Neural crest cell (in vitro differentiated cells): ENCODE data around the gene CIPC. TPM values are rescaled to one million over a fixed set of nuclear protein-coding genes. Genes with fewer than 3 reads are reported as not detected.

Experiments
- DNase-seq: peaks from one replicate; pipeline ENCODE4 v3.0.0; 2021; ENCODE audit warnings: low read depth, mixed read lengths, low spot score
- H3K27ac Mint-ChIP-seq: one replicate; pipeline ENCODE4 v1.8.0; 2021; ENCODE audit warnings: mild to moderate bottlenecking, mixed read lengths; ENCODE audit not compliant: unreplicated experiment
- H3K27me3 Mint-ChIP-seq: 2 replicates; pipeline ENCODE4 v1.8.0; 2021; ENCODE audit warnings: low read depth, mild to moderate bottlenecking, mixed read lengths
- H3K36me3 Mint-ChIP-seq: 2 replicates; pipeline ENCODE4 v1.8.0; 2021; ENCODE audit warnings: low read depth, mild to moderate bottlenecking, mixed read lengths
- H3K4me1 Mint-ChIP-seq: 2 replicates; pipeline ENCODE4 v1.8.0; 2021; ENCODE audit warnings: mixed read lengths
- H3K4me3 Mint-ChIP-seq: one replicate; pipeline ENCODE4 v1.8.0; 2021; ENCODE audit warnings: mild to moderate bottlenecking, mixed read lengths
- H3K9me3 Mint-ChIP-seq: 2 replicates; pipeline ENCODE4 v1.8.0; 2021; ENCODE audit warnings: mixed read lengths
- total RNA-seq: library from RNA; stranded (reverse); gene quantifications from 2 replicates; pipeline ENCODE4 v1.2.1, GENCODE V29; 2021
- TF ChIP-seq, protein P1 (sequence below): fragments of 200-600 bp; sonication (generic); conservative IDR thresholded peaks from 2 replicates; pipeline ENCODE4 v1.5.0; 2021; ENCODE audit warnings: antibody characterized with exemption, mild to moderate bottlenecking

The CIPC gene
- total RNA-seq, 1 donor from 2014 or later, result 28.7 TPM

DNA sequence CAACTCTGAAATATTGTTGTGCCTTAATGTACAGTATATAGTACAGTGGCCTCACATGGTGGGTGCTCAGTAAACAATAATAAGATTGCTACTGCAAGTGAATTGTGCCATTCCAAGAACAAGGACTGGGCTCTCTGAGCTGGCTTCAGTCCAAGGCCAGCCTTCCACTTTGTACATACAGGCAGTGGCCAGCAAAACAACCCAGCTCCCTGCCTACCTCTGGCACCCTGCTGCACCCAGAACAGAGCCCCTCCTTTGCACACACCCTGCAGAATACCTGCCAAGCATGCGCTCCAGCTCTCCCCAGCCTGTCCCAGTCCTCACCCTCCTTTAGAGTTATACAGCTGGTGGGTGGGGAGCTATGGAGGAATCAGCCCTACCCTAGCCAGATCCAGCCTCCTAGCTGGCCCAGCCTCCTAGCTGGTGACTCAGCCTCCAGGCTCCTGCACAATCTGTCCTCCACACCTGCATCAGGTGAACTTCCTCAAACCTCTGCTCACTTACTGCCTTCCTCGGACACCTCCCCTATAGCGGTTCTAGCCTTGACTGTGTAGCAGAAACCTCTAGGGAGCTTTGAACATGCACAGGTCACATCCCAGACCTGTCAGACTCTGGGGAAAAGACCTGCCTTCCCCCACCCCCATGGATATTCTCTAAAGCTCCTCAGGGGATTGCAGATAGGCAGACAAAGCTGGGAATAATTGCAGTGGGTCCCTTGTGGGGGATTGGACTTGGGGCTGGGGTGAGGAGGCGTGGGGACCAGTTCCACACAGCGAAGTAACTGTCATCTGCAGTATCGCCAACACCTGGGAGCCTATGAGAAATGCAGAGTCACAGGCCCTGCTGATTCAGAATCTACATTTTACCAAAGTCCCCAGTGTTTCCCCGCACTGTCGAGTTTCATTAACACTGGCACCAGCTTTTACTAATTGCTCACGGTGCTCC lies 25.6 kb downstream of the CIPC start:
- H3K36me3 Mint-ChIP-seq, result no peaks in the 10 kb centered on the region
- no peak overlapping the region for H3K27ac Mint-ChIP-seq
- peaks cover 31% of the 10 kb centered on the region for H3K4me1 Mint-ChIP-seq

DNA sequence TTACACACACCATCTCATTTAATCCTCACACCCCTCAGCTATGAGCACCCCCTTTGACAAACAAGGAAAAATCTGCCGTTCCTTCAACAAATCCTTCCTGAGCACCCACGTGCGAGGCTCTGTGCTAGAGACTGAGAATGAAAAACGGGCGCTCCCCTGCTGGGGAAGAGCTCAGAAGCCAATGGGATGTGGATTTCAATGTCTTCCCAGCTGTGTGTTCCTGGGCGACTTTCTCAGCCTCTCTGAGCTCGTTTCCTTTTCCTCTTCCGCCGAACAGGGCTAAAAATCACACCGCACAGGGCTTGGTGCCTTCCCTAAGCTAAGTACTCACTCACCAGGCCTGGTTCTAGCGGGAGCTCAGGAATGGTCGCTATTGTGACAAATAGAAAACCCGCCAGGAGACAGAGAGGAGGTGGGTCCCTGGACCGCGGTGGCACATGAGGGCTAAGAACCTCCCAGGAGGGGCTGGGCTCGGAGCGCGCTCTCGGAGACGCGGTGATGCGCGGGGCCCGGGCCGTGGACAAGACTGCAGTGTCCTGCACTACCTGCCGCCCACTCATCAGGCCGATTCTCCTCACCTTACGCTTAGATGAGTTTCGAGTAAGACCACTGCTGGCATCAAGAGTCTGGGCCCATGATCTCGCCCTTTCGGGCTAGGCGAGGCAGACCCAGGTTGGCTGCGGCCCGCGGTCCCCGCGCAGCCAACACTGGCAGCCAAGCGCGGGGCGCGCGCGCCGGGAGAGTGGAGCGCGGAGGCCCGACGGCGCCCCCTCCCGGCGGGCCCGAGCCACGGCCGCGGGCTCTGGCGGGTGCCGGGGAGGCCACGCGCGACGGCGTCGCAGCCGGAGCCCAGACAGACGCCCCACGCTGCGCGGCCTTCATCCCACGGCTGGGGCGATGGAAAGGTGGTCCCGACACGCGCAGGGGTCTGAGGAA lies 26.6 kb downstream of the CIPC start:
- Mint-ChIP-seq H3K4me3 (peak overlapping the region; percentile 80), H3K4me1 (peaks cover 31% of the 10 kb centered on the region), H3K27me3 (peaks cover 36% of the 10 kb centered on the region), H3K9me3 (no peaks in the 10 kb centered on the region), H3K27ac (no peak overlapping the region), H3K36me3 (no peaks in the 10 kb centered on the region)
- peak; percentile 53 for DNase-seq
- TF ChIP-seq, protein P1, sequence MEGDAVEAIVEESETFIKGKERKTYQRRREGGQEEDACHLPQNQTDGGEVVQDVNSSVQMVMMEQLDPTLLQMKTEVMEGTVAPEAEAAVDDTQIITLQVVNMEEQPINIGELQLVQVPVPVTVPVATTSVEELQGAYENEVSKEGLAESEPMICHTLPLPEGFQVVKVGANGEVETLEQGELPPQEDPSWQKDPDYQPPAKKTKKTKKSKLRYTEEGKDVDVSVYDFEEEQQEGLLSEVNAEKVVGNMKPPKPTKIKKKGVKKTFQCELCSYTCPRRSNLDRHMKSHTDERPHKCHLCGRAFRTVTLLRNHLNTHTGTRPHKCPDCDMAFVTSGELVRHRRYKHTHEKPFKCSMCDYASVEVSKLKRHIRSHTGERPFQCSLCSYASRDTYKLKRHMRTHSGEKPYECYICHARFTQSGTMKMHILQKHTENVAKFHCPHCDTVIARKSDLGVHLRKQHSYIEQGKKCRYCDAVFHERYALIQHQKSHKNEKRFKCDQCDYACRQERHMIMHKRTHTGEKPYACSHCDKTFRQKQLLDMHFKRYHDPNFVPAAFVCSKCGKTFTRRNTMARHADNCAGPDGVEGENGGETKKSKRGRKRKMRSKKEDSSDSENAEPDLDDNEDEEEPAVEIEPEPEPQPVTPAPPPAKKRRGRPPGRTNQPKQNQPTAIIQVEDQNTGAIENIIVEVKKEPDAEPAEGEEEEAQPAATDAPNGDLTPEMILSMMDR, result peak; percentile 82

More for the DNA sequence above, 25.6 kb downstream of the CIPC start:
- DNase-seq, result no peak
- Mint-ChIP-seq H3K27me3 (peaks cover 31% of the 10 kb centered on the region), H3K4me3 (peak overlapping the region; percentile 80), H3K9me3 (no peaks in the 10 kb centered on the region)
- TF ChIP-seq, protein P1, result no peak

DNA sequence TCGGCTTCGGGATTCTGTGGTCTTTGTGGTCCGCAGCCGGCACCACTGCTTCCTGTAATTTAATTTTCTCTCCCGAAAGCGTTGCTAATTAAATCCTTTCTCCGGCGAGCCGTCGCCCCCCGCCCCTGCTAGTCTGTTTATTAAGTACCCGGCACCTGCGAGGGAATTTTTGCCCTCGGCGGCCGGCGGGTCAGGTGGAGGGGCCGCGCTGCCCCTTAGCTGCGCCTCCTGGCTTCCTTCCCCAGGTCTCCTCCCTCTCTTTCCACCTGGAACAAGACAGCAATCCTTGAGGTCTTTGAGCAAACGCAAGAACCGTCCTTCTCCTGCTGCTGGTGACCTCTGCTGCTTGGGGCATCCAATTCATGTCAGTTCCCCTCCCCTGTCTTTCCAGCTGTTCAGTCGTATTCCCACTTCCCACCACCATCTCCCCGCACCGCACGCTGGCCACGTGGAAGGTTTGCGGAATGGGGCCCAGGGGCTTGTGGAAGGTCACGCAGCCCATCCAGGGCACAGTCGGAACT lies 27.3 kb downstream of the CIPC start:
- TF ChIP-seq, protein P1, result peak; percentile 47
- peak overlapping the region; percentile 78 for H3K4me3 Mint-ChIP-seq
- no peak for DNase-seq
- peaks cover 37% of the 10 kb centered on the region for H3K27me3 Mint-ChIP-seq
- peak overlapping the region; percentile 37 for H3K27ac Mint-ChIP-seq
- no peaks in the 10 kb centered on the region for H3K36me3 Mint-ChIP-seq
- H3K9me3 Mint-ChIP-seq, result no peaks in the 10 kb centered on the region
- H3K4me1 Mint-ChIP-seq, result peaks cover 31% of the 10 kb centered on the region

DNA sequence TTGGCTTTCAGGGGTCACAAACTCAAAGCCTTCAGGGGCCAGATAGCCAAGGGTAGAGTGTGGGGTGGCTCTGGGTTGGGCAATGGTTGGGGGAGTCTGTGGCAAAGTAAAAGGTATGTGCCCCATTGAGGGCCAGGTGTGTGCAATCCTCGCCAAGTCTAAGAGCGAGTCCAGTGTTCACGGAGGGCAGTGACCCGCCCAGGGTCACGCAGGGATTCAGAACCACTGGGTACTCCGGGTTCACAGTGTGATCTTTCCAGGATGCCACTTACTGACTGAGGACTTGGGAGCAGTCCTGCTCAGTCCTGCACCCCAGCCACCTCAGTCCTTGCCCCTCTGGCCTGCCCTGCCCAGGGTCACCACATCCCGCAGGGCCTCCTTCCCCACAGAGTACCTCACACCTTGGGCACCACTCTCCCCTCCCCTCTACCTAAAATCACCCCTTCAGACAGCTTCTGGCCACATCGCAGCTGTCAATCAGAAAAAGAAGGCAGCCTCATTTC lies 27.8 kb downstream of the CIPC start:
- no peaks in the 10 kb centered on the region for H3K9me3 Mint-ChIP-seq
- no peaks in the 10 kb centered on the region for H3K36me3 Mint-ChIP-seq
- TF ChIP-seq, protein P1, result no peak
- DNase-seq, result no peak
- peaks cover 37% of the 10 kb centered on the region for H3K27me3 Mint-ChIP-seq
- H3K27ac Mint-ChIP-seq, result no peak overlapping the region
- peak overlapping the region; percentile 78 for H3K4me3 Mint-ChIP-seq
- H3K4me1 Mint-ChIP-seq, result peaks cover 26% of the 10 kb centered on the region

DNA sequence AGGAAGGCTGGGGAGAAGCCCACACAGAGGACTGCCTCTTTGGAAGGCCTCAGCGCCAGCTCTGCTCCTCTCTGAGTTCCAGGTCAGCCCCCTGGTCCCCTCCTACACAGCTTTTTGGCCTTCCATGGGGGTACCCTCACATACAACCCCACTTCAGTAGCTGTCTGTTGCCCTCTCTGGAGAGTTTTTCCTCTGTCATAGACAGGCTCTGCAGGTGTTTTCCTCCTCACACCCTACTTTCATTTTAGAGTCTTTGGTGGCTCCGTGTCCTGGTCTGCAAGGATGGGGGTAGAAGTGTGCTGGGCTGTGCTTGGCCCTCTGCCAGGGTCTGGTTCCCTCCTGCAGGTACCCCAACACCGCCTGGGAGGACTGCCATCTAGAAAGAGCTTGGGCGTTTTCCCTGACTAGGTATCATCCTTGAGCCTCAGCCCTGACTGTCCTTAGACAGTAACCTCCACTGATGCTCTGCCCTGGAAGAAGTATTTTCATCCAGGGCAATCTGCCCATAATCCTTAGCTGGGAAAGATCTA lies 28.5 kb downstream of the CIPC start:
- Mint-ChIP-seq H3K4me1 (peaks cover 19% of the 10 kb centered on the region), H3K9me3 (no peaks in the 10 kb centered on the region), H3K27ac (no peak overlapping the region)

More for the DNA sequence above, 28.5 kb downstream of the CIPC start:
- DNase-seq, result no peak
- H3K4me3 Mint-ChIP-seq, result no peak overlapping the region
- TF ChIP-seq, protein P1, result no peak
- no peaks in the 10 kb centered on the region for H3K36me3 Mint-ChIP-seq
- H3K27me3 Mint-ChIP-seq, result peaks cover 37% of the 10 kb centered on the region
